ENCODE results near the gene ABHD17A. TPM values are rescaled to one million over a fixed set of nuclear protein-coding genes. Genes with fewer than 3 reads are reported as not detected.

The ABHD17A gene
- polyA plus RNA-seq, 1 of the 3 experiments (the other 2 are of a cell fraction), result 61.1 TPM

- peaks cover 4 to 6% of the 10 kb centered on the region in 2 experiments for H3K36me3 ChIP-seq (replicated peaks in 1 of 2; ENCODE audit: control insufficient read depth in 1 of 2, insufficient read depth in 2 of 2, low read length in 1 of 2)
- CTCF ChIA-PET, result interaction anchor here (0.7 to 2.0 kb wide), 11 partner anchors 10 to 302 kb away, joined by 3 to 16 read pairs (median 4); no protein-coding TSS in a partner anchor
- H3K9me3 ChIP-seq, result no peaks in the 10 kb centered on the region
- peak within 1 kb of the TSS; percentile 84 to 94 for H3K4me3 ChIP-seq (ENCODE audit: low read depth in 2 of 2, low read length in 1 of 2)
- POLR2A ChIA-PET, result no interaction called here
- peak within 1 kb of the TSS; percentile 83 for H2AFZ ChIP-seq (ENCODE audit: low read depth)
- 7% methylated on average over 31 of the region's 60 CpGs for WGBS (ENCODE audit: low lambda C conversion rate)
- H3K27me3 ChIP-seq (ENCODE audit: insufficient read depth), result no peaks in the 10 kb centered on the region
- peak within 1 kb of the TSS; percentile 96 to 99 for H3K27ac ChIP-seq (ENCODE audit: low read depth in 2 of 2, low read length in 1 of 2)
- H3K4me2 ChIP-seq, result peak within 1 kb of the TSS; percentile 100
- peak; percentile 97 for DNase-seq
- peak within 1 kb of the TSS; percentile 99 for H3K9ac ChIP-seq
- peaks cover 88% of the 10 kb centered on the region for H4K20me1 ChIP-seq (ENCODE audit: insufficient read depth)
- H3K4me1 ChIP-seq (ENCODE audit: control insufficient read depth in 1 of 2, insufficient read depth in 2 of 2, low read depth in 1 of 2, low read length in 1 of 2), result peaks cover 7 to 18% of the 10 kb centered on the region in 2 experiments; a peak in 1 of 4 replicates
- peaks cover 78% of the 10 kb centered on the region for H3K79me2 ChIP-seq (ENCODE audit: insufficient read depth)
- H3K9me2 ChIP-seq, result no peaks in the 10 kb centered on the region
- peaks cover 19% of the 10 kb centered on the region for H3F3A ChIP-seq (replicated peaks; ENCODE audit: insufficient read depth)
- TF ChIP-seq CTCF (IDR thresholded peaks at IDR 0.05), result peak; percentile 98
- no peak for TF ChIP-seq NRF1 (IDR thresholded peaks at IDR 0.05; ENCODE audit: low read depth, low read length)
- no peak for TF ChIP-seq EZH2phosphoT487 (IDR thresholded peaks at IDR 0.05; ENCODE audit: borderline replicate concordance, low read depth)
- TF ChIP-seq RXRA (IDR thresholded peaks at IDR 0.05; ENCODE audit: borderline replicate concordance, low read depth), result no peak
- no peak for TF ChIP-seq FOSL2 (IDR thresholded peaks at IDR 0.05; ENCODE audit: borderline replicate concordance, low read depth)
- peak; percentile 93 for TF ChIP-seq YY1 (IDR thresholded peaks at IDR 0.05; ENCODE audit: low read depth)
- TF ChIP-seq FOXM1 (IDR thresholded peaks at IDR 0.05; ENCODE audit: low read depth), result no peak
- no peak for TF ChIP-seq IRF3 (IDR thresholded peaks at IDR 0.05; ENCODE audit: low read depth, low read length)
- peak; percentile 39 for TF ChIP-seq RAD21 (IDR thresholded peaks at IDR 0.05; ENCODE audit: low read length)
- TF ChIP-seq PBX3 (IDR thresholded peaks at IDR 0.05), result no peak
- peak; percentile 94; the same call in 1 of the 2 replicates for TF ChIP-seq TAF1 (IDR thresholded peaks at IDR 0.05; ENCODE audit: borderline replicate concordance, low read depth, low read length)
- TF ChIP-seq JUND (IDR thresholded peaks at IDR 0.05), result no peak; the same call in 1 of the 2 replicates
- 0 out of 2 replicates have a peak, but pooled peaks have one; percentile 17 for TF ChIP-seq RCOR1 (IDR thresholded peaks at IDR 0.05; ENCODE audit: low read length)
- peak; percentile 55; the same call in 1 of the 2 replicates for TF ChIP-seq REST (IDR thresholded peaks at IDR 0.05; ENCODE audit: low read depth, low read length)
- TF ChIP-seq POLR2AphosphoS5 (IDR thresholded peaks at IDR 0.05; ENCODE audit: low read depth, low read length), result no peak; the same call in 1 of the 2 replicates
- peak; percentile 36 for TF ChIP-seq SMC3 (IDR thresholded peaks at IDR 0.05; ENCODE audit: low read depth, low read length)
- 0 out of 2 replicates have a peak, but pooled peaks have one; percentile 1 for TF ChIP-seq GABPA (IDR thresholded peaks at IDR 0.05; ENCODE audit: low read depth)
- no peak for TF ChIP-seq USF1 (IDR thresholded peaks at IDR 0.05; ENCODE audit: borderline replicate concordance, low read depth)
- 0 out of 2 replicates have a peak, but pooled peaks have one; percentile 35 for TF ChIP-seq SIN3A (IDR thresholded peaks at IDR 0.05; ENCODE audit: borderline replicate concordance, low read depth, low read length)
- TF ChIP-seq FOXJ3 (CRISPR knock-in tag; IDR thresholded peaks at IDR 0.05), result no peak
- peak in 1 of 2 experiments; percentile 27; a peak in 1 of 4 replicates for TF ChIP-seq EP300 (IDR thresholded peaks at IDR 0.05; ENCODE audit: borderline replicate concordance in 1 of 2, low read depth in 1 of 2, low read length in 1 of 2)
- peak; percentile 45 for TF ChIP-seq CHD2 (IDR thresholded peaks at IDR 0.05; ENCODE audit: low read length, partially characterized antibody)
These were observed 36.7 kb downstream of the ABHD17A start, which contains the start of gene REXO1 for GRCh38 chr19:1848399-1849131. Gene REXO1, minus strand, starts transcription at chr19:1848483. Its CDS starts 125 bp downstream, at chr19:1848358.
